Measurements from ENCODE around the gene NAGS. TPM values are rescaled to one million over a fixed set of nuclear protein-coding genes. Genes with fewer than 3 reads are reported as not detected.

Gene NAGS
- total RNA-seq, 1 experiment from 2014 or later, result 10.0 TPM

GRCh38 chr17:44010966-44011647, 6.7 kb downstream of the NAGS start:
- DNase-seq (ENCODE audit: low read depth, low spot score) (no peak), ATAC-seq (no peak)
- no peak overlapping the region for H3K4me2 ChIP-seq (ENCODE audit: low read length)
- CTCF ChIA-PET, result interaction anchor here (1.5 kb wide), 1 partner anchor 67 kb away, joined by 9 read pairs; no protein-coding TSS in a partner anchor
- H2AFZ ChIP-seq (ENCODE audit: low read depth, low read length, poor library complexity, severe bottlenecking), result no peak overlapping the region
- H3K79me2 ChIP-seq (ENCODE audit: insufficient read depth, low read length), result peaks cover 51% of the 10 kb centered on the region
- POLR2A ChIA-PET, result interaction anchor here (0.8 kb wide), 1 partner anchor 55 kb away, joined by 3 read pairs; the partner anchor contains the start of gene LSM12
- TF ChIP-seq POLR2AphosphoS5 (IDR thresholded peaks at IDR 0.05; ENCODE audit: low read depth, low read length), result 0 out of 2 replicates have a peak, but pooled peaks have one; percentile 26
- TF ChIP-seq SP1 (IDR thresholded peaks at IDR 0.05; ENCODE audit: low read depth), result no peak
- no peak for TF ChIP-seq SIN3A (IDR thresholded peaks at IDR 0.05; ENCODE audit: low read depth)
- peaks cover 10 to 21% of the 10 kb centered on the region in 2 experiments; a peak in 3 of 4 replicates for H3K36me3 ChIP-seq (ENCODE audit: control insufficient read depth in 1 of 2, insufficient read depth in 2 of 2, low read length in 2 of 2)
- H3K9me3 ChIP-seq (ENCODE audit: control insufficient read depth in 1 of 2, insufficient read depth in 1 of 2, low read depth in 1 of 2, low read length in 2 of 2), result no peaks in the 10 kb centered on the region
- peak overlapping the region; percentile 53 for H3K27ac ChIP-seq (ENCODE audit: low read depth, low read length)
- intact Hi-C loops (cut with micrococcal nuclease), result no loop called here
- BruUV-seq (replicated peaks), result no TSS peak
- RAD21 ChIA-PET (ENCODE audit: low non-redundant PET in 1 of 2, low total read pairs in 2 of 2, uncharacterized antibody in 2 of 2, unreplicated experiment in 2 of 2), result no interaction called here
- no peaks in the 10 kb centered on the region for H3K27me3 ChIP-seq (ENCODE audit: insufficient read depth, low read length)
- no peak overlapping the region for H3K4me3 ChIP-seq (replicated peaks in 1 of 2; ENCODE audit: low read depth in 1 of 2, low read length in 2 of 2)
- H4K20me1 ChIP-seq (ENCODE audit: insufficient read depth), result no peaks in the 10 kb centered on the region
- H3K9ac ChIP-seq (ENCODE audit: low read length), result 0 out of 2 replicates have a peak overlapping the region, but pooled peaks have one; percentile 3
- peaks cover 33 to 62% of the 10 kb centered on the region in 2 experiments for H3K4me1 ChIP-seq (ENCODE audit: control insufficient read depth in 1 of 2, insufficient read depth in 2 of 2, low read length in 2 of 2)
- H3K9me2 ChIP-seq (ENCODE audit: insufficient read depth), result no peaks in the 10 kb centered on the region

GRCh38 chr17:44011876-44012275, 7.5 kb downstream of the NAGS start:
- H3K79me2 ChIP-seq (ENCODE audit: insufficient read depth, low read length), result peaks cover 47% of the 10 kb centered on the region
- peaks cover 10 to 21% of the 10 kb centered on the region in 2 experiments; a peak in 3 of 4 replicates for H3K36me3 ChIP-seq (ENCODE audit: control insufficient read depth in 1 of 2, insufficient read depth in 2 of 2, low read length in 2 of 2)
- no peaks in the 10 kb centered on the region for H3K27me3 ChIP-seq (ENCODE audit: insufficient read depth, low read length)
- no peaks in the 10 kb centered on the region for H3K9me3 ChIP-seq (ENCODE audit: control insufficient read depth in 1 of 2, insufficient read depth in 1 of 2, low read depth in 1 of 2, low read length in 2 of 2)
- no peak overlapping the region for H2AFZ ChIP-seq (ENCODE audit: low read depth, low read length, poor library complexity, severe bottlenecking)
- ChIA-PET RAD21 (ENCODE audit: low non-redundant PET in 1 of 2, low total read pairs in 2 of 2, uncharacterized antibody in 2 of 2, unreplicated experiment in 2 of 2) (no interaction called here), CTCF (interaction anchor here (1.5 kb wide), 1 partner anchor 68 kb away, joined by 9 read pairs; no protein-coding TSS in a partner anchor), POLR2A (interaction anchor here (0.8 kb wide), 1 partner anchor 55 kb away, joined by 3 read pairs; the partner anchor contains the start of gene LSM12)
- H3K9me2 ChIP-seq (ENCODE audit: insufficient read depth), result no peaks in the 10 kb centered on the region
- H3K27ac ChIP-seq (ENCODE audit: low read depth, low read length), result no peak overlapping the region
- H3K4me2 ChIP-seq (ENCODE audit: low read length), result no peak overlapping the region
- H4K20me1 ChIP-seq (ENCODE audit: insufficient read depth), result no peaks in the 10 kb centered on the region
- no peak overlapping the region for H3K9ac ChIP-seq (ENCODE audit: low read length)
- intact Hi-C loops (cut with micrococcal nuclease), result no loop called here
- no peak for DNase-seq (ENCODE audit: low read depth, low spot score)
- no peak overlapping the region for H3K4me3 ChIP-seq (replicated peaks in 1 of 2; ENCODE audit: low read depth in 1 of 2, low read length in 2 of 2)
- peaks cover 33 to 56% of the 10 kb centered on the region in 2 experiments for H3K4me1 ChIP-seq (ENCODE audit: control insufficient read depth in 1 of 2, insufficient read depth in 2 of 2, low read length in 2 of 2)
- TF ChIP-seq SP1 (IDR thresholded peaks at IDR 0.05; ENCODE audit: low read depth), result no peak
- ATAC-seq, result no peak
- no TSS peak for BruUV-seq (replicated peaks)

Measured in HCT116 (cell line).